HEK293T (cell line): ENCODE results near the gene SH2D2A.

Experiments used
- BHLHE40 ChIP-seq: fragments of 450-650 bp; IDR thresholded peaks from 2 replicates; pipeline ENCODE4 v1.6.1; 2016; ENCODE audit warnings: mild to moderate bottlenecking, moderate library complexity, borderline replicate concordance
- FOXM1 ChIP-seq: fragments of 450-650 bp; IDR thresholded peaks from 2 replicates; pipeline ENCODE4 v1.6.1; 2017; ENCODE audit warnings: mild to moderate bottlenecking, borderline replicate concordance
- LEF1 ChIP-seq: fragments of 450-650 bp; IDR thresholded peaks from 2 replicates; pipeline ENCODE4 v1.6.1; 2017; ENCODE audit warnings: mild to moderate bottlenecking, borderline replicate concordance
- NFRKB ChIP-seq: fragments of 450-650 bp; IDR thresholded peaks from 2 replicates; pipeline ENCODE4 v1.6.1; 2016; ENCODE audit warnings: mild to moderate bottlenecking, moderate library complexity

DNA sequence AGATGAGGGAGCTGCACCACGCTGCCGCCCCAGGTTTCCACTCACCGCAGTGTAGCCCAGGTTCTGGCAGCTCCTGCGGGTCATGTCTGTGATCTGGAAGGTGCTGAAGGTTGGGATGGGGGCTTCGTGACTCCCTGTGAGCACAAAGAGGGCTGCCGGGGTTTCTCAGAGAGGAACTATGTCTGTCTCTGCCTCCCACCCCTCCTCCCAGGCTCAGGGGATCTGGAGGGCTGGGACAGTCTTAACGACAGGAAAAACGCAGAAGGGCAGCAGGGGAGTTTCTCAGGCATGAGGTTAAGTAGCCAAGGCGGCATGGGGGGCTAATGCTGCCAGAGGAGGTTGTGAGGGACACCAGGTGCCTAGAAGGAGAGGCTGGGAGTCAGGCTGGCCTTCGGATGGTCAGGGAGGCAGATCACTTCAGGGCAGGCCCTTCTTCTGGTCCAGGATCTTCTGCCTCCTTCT lies 656 bp downstream of the SH2D2A start:
- TF ChIP-seq BHLHE40 (no peak), FOXM1 (no peak), LEF1 (no peak), NFRKB (no peak)
